Measurements from ENCODE around the gene CARMIL3.

Gene CARMIL3

GRCh38 chr14:24110060-24110459 lies 58.3 kb downstream of the CARMIL3 start:
- ATAC-seq, result no peak
- no peak for TF ChIP-seq ESRRG (CRISPR knock-in tag; IDR thresholded peaks at IDR 0.05)
- TF ChIP-seq CSRNP3 (CRISPR knock-in tag; IDR thresholded peaks at IDR 0.05), result no peak
- TF ChIP-seq RARB (CRISPR knock-in tag; IDR thresholded peaks at IDR 0.05), result no peak
- no peak for TF ChIP-seq ZNF565 (CRISPR knock-in tag; conservative IDR thresholded peaks at IDR 0.05; ENCODE audit: low read depth)
- TF ChIP-seq PPARA (CRISPR knock-in tag; IDR thresholded peaks at IDR 0.05; ENCODE audit: borderline replicate concordance), result no peak
- no peak for TF ChIP-seq PATZ1 (CRISPR knock-in tag; IDR thresholded peaks at IDR 0.05; ENCODE audit: borderline replicate concordance)
- TF ChIP-seq ZC3H10 (CRISPR knock-in tag; IDR thresholded peaks at IDR 0.05), result no peak
- no peak for TF ChIP-seq TSHZ2 (CRISPR knock-in tag; IDR thresholded peaks at IDR 0.05)
- no peak for TF ChIP-seq TCF4 (CRISPR knock-in tag; IDR thresholded peaks at IDR 0.05; ENCODE audit: borderline replicate concordance)
- TF ChIP-seq POU6F1 (CRISPR knock-in tag; IDR thresholded peaks at IDR 0.05; ENCODE audit: borderline replicate concordance, low read depth), result no peak
- no peak for TF ChIP-seq ARNTL (CRISPR knock-in tag; IDR thresholded peaks at IDR 0.05; ENCODE audit: borderline replicate concordance, low read depth)
- no peak for TF ChIP-seq CSDC2 (CRISPR knock-in tag; IDR thresholded peaks at IDR 0.05)
- TF ChIP-seq SNAI2 (CRISPR knock-in tag; IDR thresholded peaks at IDR 0.05), result no peak
- TF ChIP-seq BACH2 (CRISPR knock-in tag; IDR thresholded peaks at IDR 0.05; ENCODE audit: borderline replicate concordance), result no peak
- no peak for TF ChIP-seq ZFP3 (CRISPR knock-in tag; IDR thresholded peaks at IDR 0.05)
- TF ChIP-seq OSR1 (CRISPR knock-in tag; IDR thresholded peaks at IDR 0.05), result no peak
- no peak for TF ChIP-seq ZNF70 (CRISPR knock-in tag; IDR thresholded peaks at IDR 0.05)
- TF ChIP-seq TOX (CRISPR knock-in tag; IDR thresholded peaks at IDR 0.05; ENCODE audit: borderline replicate concordance), result no peak

GRCh38 chr14:24110523-24110922 lies 58.7 kb downstream of the CARMIL3 start:
- no peak for ATAC-seq
- TF ChIP-seq ZFP30 (CRISPR knock-in tag; IDR thresholded peaks at IDR 0.05) (no peak), PATZ1 (CRISPR knock-in tag; IDR thresholded peaks at IDR 0.05; ENCODE audit: borderline replicate concordance) (no peak), TOX (CRISPR knock-in tag; IDR thresholded peaks at IDR 0.05; ENCODE audit: borderline replicate concordance) (no peak), RARB (CRISPR knock-in tag; IDR thresholded peaks at IDR 0.05) (no peak), SNAI2 (CRISPR knock-in tag; IDR thresholded peaks at IDR 0.05) (no peak), BACH2 (CRISPR knock-in tag; IDR thresholded peaks at IDR 0.05; ENCODE audit: borderline replicate concordance) (no peak), CSDC2 (CRISPR knock-in tag; IDR thresholded peaks at IDR 0.05) (no peak), TSHZ2 (CRISPR knock-in tag; IDR thresholded peaks at IDR 0.05) (no peak), OSR1 (CRISPR knock-in tag; IDR thresholded peaks at IDR 0.05) (no peak), TCF4 (CRISPR knock-in tag; IDR thresholded peaks at IDR 0.05; ENCODE audit: borderline replicate concordance) (no peak)

Measured in SK-N-SH treated with all-trans-retinoic acid at 6 μM for 48 hours (cell line).